Stimulated activated CD8-positive, alpha-beta memory T cell treated with anti-CD3 and anti-CD28 coated beads, Interleukin-7, amount 100 ng/mL, for 4 hours (primary cell): ENCODE data around the gene GALNT17.

Experiments used
- DNase-seq, 2 donors: peaks; one replicate each; pipeline ENCODE4 v3.0.0-alpha.2; 2020; ENCODE audit warnings: low read depth in 2 of 2

GALNT17 gene

DNA sequence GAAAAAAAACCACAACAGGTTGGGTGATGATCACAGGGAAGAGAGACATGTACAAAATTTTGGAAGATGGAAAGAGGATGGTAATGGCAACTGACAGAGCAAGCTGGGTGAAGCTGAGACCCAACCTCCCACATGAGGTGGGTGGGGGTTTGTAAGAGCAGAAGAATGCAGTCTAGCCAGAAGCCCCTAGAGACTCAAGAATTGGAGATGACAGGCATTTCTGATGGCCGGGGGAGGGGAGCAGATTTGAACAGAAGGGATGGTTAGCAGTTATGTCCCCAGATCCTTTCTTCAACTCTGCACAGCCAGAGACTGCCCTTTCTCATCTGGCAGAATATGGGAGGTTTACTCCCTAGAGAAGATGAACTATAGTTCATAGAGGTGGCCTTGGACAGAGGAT is 208.0 kb downstream of the GALNT17 start:
- DNase-seq, result no peak

DNA sequence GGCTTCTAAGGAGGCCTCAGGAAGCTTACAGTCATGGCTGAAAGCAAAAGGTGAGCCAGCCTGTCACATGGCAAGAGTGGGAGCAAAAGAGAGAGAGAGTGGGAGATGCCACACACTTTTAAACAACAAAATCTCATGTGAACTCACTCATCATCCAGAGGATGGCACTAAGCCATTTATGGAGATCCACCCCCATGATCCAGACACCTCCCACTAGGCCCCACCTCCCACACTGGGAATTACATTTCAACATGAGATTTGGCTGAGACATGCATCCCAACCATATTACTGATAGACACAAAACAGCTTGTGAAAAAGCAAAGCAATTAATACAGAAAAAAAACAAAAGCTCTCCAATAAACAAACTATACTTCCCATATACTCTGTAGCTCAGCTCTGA is 210.3 kb downstream of the GALNT17 start:
- DNase-seq, result no peak

DNA sequence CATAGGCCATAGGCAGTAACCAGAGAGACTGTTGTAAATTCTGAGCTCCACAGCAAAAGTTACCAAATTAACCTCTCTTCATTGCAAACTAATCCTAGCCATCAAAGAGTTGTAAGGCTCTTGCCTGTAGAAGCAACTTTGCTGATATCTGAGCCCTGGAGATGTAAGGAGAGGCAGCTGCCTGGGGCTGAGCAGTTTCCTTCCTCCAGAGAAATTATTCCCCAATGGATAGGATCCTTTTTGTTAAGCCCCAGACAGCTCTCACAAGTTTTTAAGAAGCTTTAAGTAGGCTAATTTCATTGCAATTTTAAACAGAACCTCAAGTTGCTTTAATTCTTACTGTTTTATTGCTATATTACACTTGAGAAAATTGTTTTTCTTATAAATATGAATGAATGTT is 211.1 kb downstream of the GALNT17 start:
- DNase-seq, result no peak

DNA sequence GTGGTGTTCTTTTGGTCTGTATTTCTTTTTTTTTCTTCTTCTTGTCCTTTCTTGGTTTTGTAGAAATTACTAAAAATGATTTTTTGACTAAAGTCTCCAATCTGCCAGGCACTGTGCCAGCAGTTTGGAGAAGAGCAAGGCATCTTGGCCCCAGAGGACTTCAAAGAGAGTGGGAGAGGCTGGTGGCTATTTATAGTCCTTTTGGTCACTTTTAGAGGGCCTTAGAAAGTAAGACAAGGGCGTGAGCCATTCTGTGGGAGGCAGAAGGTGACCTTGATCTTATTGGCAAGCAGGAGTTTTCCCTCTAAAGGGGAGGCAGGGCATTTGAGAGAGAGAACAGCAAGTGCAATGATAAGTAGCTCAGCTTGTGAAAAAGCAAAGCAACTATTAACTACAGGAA is 211.9 kb downstream of the GALNT17 start:
- DNase-seq, result no peak

DNA sequence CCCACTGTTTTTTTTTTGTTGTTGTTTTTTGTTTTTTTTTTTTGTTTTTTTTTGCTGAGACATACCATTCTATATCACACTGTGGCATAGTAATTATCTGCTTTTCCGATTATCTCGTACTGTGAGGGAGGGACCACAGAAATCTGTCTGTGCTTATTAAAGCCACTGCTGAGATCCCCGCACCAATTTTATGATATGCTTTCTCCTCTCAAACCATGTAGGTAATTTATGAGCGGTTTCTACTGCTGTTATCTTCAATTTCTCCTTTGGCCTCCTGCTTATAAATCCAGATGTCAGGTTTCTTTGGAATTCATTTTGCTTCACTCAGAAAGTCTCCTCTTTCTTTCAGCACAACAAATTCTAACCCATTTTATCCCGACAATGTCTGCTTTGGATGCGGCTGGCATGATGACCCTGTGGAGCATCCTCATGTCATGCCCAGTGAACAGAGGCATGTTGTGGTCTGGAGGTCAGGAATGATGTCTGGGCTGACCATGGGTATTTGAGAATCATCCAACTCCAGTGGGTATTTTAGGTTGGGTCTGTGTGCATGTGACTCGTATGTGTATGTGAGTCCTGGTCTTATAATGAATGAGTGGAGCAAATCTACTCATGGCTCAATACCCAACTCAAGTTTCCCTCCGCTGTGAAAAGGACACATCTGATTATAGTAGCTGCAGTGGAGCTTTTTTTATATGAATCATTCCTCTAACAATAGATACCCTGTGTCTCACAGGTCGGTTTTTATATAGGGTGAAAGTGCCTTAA is 213.4 kb downstream of the GALNT17 start:
- DNase-seq, result no peak

DNA sequence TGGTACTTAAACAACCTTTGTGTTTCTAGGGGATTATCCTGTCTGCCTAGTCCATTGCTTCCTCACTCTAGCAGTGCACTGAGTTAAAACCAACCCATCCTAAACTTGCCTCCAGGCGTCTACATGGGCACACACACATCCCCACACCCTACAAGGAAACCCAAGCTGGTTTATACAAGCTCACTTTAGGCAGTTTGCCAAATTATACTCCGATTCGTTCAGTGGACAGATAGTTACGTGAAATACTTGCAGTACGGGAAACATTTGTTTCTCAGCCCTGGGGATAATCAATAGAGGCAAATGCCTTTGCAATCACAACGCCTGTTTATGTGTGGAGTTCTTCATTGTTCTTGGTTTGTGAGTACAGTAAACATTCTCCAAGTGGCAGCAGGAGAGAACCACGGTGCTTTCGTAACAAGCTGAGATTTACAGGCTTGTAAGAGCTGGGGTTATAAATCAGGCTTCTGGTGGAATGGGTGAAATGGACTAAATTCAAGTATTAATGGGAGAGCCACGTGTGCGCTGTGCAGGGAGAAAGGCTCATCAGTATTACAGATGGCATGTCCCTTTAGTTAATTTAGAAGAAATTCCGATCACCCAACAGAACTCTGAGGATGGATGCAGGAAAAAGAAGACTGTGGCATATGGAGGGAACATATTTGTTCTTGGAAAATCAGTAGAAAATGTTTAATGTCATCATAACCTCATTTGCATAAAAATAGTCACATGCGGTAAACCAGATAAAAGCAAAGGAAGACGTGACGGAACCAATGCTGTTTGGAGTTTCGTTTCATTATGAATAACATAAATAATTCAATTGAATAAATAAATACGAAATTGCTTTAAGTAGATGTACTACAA is 217.1 kb downstream of the GALNT17 start:
- no peak for DNase-seq

DNA sequence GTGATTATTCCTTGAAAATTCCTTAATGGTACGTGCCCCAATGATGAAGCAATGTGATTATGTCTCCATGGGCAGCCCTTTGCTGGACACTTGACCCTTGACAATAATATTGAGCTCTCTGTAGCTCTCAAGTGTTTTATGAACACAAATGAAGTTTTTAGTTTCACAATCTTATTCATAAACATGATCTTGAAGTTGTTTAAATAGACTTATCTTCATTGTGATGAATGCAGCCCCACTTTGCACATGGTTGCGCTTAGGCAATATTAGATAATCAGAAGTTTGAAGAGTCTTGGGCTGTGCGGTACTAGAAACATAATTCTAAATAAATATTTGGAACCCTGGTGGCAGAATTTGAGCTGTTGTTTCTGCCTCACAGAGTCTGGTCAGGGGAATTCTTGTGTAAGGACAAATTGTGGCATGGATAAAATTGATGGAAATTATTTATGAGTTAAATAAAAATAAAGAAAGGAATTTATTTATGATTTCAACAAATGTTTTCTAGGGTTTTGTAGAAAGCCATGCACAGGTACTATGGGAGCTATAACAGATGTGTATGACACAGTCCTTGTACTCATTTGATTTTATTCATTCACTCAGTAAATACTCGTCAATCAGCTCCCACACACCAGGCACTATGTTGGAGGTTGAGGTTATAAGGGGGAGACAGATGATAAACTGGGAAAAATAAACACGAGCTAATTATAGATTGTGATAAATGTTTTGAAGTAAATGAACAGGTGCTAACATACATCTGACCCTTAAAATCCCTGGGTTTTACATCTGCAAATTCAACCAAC is 217.9 kb downstream of the GALNT17 start:
- no peak for DNase-seq

DNA sequence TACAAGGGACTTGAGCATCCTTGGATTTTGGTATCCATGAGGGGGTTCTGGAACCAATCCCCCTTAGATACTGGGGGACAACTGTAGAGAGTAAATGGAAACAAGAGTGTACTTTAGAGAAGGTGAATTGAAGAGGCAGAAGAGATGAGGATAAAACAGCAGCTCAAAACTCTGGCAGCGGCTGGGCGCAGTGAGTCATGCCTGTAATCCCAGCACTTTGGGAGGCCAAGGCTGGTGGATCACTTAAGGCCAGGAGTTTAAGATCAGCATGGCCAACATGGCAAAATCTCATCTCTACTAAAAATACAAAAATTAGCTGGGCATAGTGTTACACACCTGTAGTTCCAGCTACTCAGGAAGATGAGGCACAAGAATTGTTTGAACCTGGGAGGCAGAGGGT is 218.7 kb downstream of the GALNT17 start:
- no peak for DNase-seq

DNA sequence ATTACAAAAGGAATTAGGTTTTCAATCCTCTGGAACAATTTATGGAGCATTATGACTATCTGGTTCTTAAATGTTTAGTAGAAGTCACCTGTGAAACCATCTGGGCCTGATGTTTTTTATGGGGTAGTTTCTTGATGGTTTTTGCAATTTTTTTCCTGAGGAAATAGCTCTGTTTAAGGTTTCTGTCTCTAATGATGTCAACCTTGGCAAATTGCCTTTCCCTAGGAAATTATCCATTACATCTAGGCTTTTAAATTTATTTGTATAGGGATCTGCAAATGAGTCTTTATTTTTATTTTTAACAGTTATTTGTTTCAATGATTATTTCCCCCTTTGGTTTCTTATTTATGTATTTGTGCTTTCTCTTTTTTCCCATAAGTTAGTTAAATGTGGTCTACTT is 222.8 kb downstream of the GALNT17 start:
- DNase-seq, result no peak

DNA sequence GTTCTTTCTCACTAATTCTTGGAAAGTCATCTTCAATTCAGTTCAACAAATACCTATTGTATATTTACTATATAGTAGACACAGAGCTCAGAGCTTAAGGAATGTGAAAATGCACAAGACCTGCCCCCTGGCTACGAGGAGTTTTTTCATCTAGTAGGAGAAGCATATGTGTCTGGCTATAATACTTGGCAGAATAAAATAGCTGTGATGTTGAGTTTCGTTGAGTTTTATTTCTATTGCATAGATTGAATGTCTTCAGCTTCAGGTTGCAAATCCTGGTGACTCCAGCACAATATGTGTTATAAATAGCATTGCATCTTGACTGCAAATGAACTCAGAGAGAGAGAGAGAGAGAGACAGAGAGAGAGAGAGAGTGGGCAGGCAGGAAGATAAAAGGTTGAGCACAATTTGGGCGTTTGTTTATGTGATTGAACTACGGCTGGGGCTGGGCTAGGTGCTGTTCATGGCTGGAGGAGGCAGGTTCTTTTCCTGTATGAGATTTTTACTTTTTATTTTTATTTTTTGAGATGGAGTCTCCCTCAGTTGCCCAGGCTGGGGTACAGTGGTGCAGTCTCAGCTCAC is 229.6 kb downstream of the GALNT17 start:
- no peak for DNase-seq

DNA sequence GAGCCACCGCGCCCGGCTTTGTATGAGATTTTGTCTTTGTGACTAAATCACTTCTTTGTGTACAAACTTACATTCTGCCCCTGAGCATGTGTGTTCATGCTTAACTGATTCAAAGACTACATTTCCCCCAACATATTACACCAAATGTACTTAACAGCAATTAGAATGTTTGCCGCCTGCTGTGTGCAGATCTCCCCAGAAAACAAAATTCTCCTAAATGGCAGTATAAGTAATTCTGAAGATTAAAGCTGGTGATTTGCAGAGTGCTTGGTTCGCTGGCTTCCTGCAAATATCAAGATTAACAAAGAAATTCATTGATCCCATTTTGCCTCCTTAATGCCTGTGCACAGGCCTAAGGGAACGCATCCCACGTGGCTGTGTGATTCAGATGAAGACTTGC is 230.3 kb downstream of the GALNT17 start:
- no peak for DNase-seq

DNA sequence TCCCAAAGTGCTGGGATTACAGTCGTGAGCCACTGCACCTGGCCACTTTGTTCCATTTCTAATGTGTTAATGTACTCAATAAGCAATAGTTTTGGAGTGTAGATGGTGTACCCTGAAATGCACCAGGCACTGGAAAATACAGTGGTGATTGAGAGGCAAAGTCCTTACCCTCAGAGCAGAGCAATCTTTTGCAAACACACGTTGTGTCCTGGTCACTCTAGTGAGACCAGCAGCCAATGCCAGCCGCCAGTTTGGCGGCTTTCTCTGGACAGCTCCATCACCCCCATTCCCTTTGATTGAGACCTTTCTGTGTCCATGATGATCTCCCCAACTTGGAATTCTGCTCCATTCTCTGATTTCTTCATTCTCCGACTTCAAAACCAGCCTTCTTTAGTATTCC is 231.3 kb downstream of the GALNT17 start:
- DNase-seq, result no peak

DNA sequence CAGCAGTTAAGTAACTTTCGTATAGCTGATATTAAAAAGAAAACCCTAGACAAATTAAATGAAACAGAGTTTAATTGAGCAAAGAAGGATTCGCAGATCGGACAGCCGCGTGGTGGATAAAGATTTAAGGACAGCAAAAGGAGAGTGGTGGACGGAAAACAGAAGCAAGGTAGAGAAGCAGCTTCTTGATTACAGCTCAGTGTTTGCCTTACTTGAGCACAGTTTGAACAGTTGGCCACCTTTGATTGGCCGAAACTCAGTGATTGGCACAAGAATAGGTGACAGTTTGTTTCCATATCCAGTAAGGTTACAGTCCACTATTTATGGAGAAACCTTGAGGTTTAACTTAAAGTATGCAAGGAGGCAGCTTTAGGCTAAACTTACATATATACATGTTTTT is 231.7 kb downstream of the GALNT17 start:
- no peak for DNase-seq

DNA sequence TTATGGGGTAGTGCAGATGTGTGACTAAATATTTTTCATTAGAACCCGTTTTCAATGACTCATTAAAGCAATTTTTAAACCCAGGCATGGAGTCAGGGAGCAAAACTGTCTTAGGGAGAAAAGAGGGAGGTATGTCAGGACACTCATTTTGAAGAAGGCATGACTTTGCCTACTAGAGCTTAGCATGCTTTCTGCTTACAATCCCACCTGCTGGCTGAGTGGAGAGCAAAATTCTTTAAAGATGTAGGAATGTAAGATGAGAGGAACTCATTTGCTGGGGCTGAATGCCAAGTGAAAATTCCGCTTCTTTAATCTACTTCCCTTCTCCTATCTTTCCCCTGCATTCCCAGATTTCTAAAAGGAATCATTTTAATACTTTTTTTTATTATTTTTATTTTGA is 232.6 kb downstream of the GALNT17 start:
- no peak for DNase-seq

DNA sequence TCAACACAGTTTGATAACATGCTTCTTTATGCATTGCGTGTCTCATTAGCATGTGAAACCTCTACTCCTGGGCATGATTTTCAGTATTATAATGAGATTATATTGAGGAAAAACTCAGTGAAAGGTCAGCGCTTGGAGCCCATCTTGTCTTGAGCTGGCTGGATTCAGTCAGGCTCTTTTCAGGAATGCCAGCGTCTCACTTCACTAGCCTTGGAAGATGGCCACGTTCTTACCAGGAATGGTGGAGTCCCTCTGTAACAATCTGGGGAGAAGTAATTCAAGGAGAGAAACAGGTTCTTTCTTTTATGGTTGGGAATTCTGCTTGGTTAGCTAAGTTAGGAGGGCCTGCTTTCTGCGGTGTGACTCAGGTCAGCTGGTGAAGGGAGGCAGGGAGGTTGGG is 241.0 kb downstream of the GALNT17 start:
- DNase-seq, result no peak

DNA sequence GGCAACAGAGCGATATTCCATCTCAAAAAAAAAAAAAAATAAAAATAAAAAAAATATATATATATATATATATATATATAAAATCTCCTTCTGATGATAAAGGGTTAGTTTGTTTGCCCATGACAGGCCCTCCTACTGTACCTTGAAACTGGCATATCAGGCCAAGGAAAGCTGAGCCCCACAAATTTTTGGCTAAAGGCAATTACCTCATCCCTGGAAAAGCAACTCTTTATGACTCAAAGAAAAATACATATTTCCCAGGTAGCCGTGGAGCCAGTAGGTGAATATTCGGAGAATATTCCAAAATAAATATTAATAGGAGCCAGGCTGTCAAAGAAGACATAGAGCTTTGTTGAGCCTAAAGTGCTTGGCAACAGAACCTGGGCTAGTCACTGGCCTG is 245.1 kb downstream of the GALNT17 start:
- no peak for DNase-seq

DNA sequence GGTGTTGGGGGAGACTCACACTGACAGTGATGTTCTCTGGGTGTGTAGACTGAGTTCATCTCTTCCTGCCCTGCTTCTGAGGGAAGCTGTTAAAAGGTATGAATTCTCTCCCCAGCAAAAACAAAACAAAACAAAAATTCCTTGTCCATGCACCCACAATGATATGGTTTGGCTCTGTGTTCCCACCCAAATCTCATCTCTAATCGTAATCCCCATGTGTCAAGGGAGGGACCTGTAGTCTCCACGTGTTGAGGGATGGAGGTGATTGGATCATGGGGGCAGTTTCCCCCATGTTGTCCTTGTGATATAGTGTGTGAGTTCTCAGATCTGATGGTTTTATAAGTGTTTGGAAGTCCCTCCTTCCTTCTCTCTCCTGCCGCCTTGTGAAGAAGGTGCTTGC is 245.5 kb downstream of the GALNT17 start:
- DNase-seq, result no peak

DNA sequence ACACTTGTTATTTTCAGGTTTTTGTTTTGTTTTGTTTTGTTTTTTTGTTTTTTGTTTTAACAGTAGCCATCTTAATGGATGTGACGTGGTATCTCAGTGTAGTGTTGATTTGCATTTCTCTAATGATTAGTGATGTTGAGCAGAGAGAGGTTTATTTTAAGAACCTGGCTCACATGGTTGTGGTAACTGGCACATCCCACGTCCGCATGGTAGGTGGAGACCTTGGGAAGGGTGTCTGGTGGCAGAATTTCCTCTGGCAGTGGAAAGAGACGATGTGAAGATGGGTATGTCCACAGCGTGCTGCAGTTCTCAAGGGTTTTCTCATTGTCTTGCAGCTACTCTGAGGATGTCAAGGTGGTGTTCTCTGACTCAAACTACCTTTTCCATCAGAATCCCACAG is 252.2 kb downstream of the GALNT17 start:
- DNase-seq, result no peak

DNA sequence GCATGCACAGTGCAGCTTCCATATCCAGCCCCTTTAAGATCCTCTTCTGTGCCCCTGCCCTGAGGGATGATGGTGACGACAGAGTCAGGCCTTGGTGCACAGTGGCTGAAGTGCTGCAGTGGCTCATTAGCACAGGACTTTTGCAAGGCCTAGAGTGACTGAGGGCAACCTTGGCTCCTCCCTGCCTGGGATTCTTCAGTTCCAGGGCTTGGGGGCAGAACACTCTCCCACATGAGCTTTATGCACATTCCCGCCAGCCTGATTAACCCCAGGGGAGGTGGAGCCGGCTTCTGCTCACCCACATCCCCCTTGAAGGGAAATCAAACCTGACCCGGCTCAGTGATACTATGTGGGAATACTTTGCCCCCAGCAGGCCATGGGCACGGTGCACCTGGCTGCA is 253.4 kb downstream of the GALNT17 start:
- no peak for DNase-seq

DNA sequence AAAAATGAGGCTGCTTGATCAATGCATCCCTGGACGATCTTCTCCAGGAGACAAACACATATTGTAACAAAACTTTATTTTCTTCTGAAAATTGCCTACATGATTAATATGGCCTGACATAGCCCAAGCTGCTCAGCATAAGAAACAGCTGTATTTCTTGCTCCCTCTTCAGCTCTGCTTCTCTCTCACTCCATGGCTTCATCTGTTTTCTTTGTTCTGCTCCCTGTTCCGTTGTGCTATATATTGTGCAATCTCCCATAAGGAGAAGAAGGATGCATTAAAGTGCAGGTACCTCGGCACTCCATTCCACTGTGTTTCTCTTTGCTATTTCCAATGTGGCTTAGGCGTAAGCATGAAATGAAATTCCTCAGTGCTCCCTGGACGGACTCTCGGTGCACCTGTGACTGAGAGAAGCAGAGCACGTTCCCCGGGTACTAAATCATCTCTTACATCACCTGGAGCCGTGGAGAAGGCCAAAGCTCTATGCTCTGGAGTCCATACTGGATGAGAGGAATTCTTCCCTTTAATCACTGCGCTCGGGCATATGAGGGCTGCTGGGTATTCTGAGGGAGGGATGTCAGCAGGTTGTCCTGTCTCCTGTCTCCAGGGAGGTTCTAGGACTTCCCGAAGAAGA is 254.3 kb downstream of the GALNT17 start:
- no peak for DNase-seq

DNA sequence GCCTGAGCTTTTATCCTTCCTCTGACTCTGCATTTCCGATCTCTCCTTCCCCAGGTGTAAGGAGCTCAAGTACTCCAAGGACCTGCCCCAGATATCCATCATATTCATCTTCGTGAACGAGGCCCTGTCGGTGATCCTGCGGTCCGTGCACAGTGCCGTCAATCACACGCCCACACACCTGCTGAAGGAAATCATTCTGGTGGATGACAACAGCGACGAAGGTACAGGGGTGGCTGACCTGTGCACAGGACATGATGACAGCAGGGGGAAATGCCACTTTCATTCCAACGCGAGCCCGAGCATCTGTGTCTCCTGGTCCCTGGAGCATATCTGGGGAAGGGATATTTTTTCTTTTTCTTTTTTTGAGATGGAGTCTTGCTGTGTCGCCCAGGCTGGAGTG is 256.2 kb downstream of the GALNT17 start:
- no peak for DNase-seq

DNA sequence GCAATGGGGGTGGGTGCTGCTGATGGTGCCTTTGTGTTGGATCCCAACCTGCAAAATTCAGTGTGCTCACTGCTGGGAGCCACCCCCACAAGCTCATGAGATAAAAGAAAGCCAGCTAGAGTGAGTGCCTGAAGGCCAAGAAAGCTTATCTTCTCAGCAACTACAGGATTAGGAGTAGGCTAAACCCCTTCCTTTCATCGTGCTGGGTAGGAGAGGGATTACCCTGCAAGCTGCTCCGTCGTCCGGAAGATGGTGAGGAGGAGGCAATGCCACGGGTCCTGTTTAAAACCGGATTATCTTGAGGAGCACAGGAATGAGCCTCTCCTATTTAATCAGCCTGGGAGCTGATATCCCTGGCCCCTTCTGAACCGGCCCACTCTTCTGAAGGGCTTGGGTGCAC is 258.0 kb downstream of the GALNT17 start:
- no peak for DNase-seq
